Mammary epithelial cell (primary cell): ENCODE results near the gene DOCK10.

Experiments
- EZH2 ChIP-seq: IDR thresholded peaks from 2 replicates; pipeline ENCODE4 v1.6.1; 2012; ENCODE audit warnings: low read length, inconsistent platforms, borderline replicate concordance
- TF ChIP-seq, protein P1 (sequence below), 2 donors: IDR thresholded peaks in 1 of 2; conservative IDR thresholded peaks in 1 of 2; 2 replicates each; pipeline ENCODE4 v1.5.1; 2011 to 2012; ENCODE audit warnings: inconsistent platforms in 2 of 2, low read length in 2 of 2, mild to moderate bottlenecking in 2 of 2, control low read depth in 1 of 2, low read depth in 1 of 2; ENCODE audit not compliant: insufficient read depth in 1 of 2; ENCODE audit errors: extremely low read depth in 1 of 2

DNA sequence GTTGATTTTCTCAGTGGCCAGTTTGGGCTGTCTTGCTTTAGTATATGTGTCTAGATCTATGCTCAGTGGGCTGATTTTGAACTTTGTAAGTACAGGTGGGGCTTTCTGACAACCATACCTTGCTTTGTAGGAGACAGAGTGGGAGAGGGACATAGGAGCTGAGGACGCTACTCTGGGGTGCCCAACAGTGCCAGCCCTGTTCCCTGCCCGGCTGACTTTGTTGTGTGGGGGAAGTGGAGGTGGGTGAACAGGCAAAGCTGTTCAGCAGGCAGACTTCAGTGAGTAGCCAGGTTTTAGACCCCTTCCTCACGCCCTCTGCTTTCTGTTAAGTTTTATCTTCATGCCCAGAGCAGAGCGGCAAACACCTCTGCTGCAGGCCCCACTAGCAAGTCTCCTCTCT lies 44.2 kb upstream of the DOCK10 start:
- TF ChIP-seq, protein P1, sequence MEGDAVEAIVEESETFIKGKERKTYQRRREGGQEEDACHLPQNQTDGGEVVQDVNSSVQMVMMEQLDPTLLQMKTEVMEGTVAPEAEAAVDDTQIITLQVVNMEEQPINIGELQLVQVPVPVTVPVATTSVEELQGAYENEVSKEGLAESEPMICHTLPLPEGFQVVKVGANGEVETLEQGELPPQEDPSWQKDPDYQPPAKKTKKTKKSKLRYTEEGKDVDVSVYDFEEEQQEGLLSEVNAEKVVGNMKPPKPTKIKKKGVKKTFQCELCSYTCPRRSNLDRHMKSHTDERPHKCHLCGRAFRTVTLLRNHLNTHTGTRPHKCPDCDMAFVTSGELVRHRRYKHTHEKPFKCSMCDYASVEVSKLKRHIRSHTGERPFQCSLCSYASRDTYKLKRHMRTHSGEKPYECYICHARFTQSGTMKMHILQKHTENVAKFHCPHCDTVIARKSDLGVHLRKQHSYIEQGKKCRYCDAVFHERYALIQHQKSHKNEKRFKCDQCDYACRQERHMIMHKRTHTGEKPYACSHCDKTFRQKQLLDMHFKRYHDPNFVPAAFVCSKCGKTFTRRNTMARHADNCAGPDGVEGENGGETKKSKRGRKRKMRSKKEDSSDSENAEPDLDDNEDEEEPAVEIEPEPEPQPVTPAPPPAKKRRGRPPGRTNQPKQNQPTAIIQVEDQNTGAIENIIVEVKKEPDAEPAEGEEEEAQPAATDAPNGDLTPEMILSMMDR (conservative IDR thresholded peaks at IDR 0.05 in 1 of 2, IDR thresholded peaks at IDR 0.05 in 1 of 2; ENCODE audit: extremely low read depth in 1 of 2, insufficient read depth in 1 of 2, low read depth in 1 of 2, low read length in 2 of 2), result no peak
- TF ChIP-seq EZH2, result no peak
